DOHH2 (cell line): ENCODE data around the gene SLC17A8.
"Not testable (repeated sequence)": the region's sequence is repeated elsewhere in the genome, so short reads cannot be mapped to it uniquely, and the experiment has no call there.

Experiments
- EZH2phosphoT487 ChIP-seq: fragments of 200-600 bp; sonication (generic); IDR thresholded peaks from 2 replicates; pipeline ENCODE4 v1.6.1; 2017; ENCODE audit warnings: borderline replicate concordance, mild to moderate bottlenecking, antibody characterized with exemption, low read length, moderate library complexity, mixed read lengths
- TF ChIP-seq, protein P1 (sequence below): fragments of 200-600 bp; sonication (generic); IDR thresholded peaks from one replicate; pipeline ENCODE4 v1.5.1; 2014; ENCODE audit warnings: antibody characterized with exemption, mild to moderate bottlenecking, low read depth, low read length; ENCODE audit not compliant: poor library complexity, severe bottlenecking

DNA sequence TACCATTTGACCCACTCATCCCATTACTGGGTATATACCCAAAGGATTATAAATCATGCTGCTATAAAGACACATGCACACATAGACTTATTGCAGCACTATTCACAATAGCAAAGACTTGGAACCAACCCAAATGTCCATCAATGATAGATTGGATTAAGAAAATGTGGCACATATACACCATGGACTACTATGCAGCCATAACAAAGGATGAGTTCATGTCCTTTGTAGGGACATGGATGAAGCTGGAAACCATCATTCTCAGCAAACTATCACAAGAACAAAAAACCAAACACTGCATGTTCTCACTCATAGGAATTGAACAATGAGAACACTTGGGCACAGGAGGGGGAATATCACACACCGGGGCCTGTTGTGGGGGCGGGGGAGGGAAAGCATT is 14.0 kb upstream of the SLC17A8 start:
- TF ChIP-seq, protein P1, sequence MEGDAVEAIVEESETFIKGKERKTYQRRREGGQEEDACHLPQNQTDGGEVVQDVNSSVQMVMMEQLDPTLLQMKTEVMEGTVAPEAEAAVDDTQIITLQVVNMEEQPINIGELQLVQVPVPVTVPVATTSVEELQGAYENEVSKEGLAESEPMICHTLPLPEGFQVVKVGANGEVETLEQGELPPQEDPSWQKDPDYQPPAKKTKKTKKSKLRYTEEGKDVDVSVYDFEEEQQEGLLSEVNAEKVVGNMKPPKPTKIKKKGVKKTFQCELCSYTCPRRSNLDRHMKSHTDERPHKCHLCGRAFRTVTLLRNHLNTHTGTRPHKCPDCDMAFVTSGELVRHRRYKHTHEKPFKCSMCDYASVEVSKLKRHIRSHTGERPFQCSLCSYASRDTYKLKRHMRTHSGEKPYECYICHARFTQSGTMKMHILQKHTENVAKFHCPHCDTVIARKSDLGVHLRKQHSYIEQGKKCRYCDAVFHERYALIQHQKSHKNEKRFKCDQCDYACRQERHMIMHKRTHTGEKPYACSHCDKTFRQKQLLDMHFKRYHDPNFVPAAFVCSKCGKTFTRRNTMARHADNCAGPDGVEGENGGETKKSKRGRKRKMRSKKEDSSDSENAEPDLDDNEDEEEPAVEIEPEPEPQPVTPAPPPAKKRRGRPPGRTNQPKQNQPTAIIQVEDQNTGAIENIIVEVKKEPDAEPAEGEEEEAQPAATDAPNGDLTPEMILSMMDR, result not testable (repeated sequence)
- not testable (repeated sequence) for TF ChIP-seq EZH2phosphoT487
